Measurements from ENCODE around the gene REC8. TPM values are rescaled to one million over a fixed set of nuclear protein-coding genes. Genes with fewer than 3 reads are reported as not detected.

The REC8 gene
- total and polyA plus RNA-seq, 2 of the 13 experiments (the other 11 are each of a cell fraction or from before 2014, with no cell fraction given), result 3.4 to 14.7 TPM

DNA sequence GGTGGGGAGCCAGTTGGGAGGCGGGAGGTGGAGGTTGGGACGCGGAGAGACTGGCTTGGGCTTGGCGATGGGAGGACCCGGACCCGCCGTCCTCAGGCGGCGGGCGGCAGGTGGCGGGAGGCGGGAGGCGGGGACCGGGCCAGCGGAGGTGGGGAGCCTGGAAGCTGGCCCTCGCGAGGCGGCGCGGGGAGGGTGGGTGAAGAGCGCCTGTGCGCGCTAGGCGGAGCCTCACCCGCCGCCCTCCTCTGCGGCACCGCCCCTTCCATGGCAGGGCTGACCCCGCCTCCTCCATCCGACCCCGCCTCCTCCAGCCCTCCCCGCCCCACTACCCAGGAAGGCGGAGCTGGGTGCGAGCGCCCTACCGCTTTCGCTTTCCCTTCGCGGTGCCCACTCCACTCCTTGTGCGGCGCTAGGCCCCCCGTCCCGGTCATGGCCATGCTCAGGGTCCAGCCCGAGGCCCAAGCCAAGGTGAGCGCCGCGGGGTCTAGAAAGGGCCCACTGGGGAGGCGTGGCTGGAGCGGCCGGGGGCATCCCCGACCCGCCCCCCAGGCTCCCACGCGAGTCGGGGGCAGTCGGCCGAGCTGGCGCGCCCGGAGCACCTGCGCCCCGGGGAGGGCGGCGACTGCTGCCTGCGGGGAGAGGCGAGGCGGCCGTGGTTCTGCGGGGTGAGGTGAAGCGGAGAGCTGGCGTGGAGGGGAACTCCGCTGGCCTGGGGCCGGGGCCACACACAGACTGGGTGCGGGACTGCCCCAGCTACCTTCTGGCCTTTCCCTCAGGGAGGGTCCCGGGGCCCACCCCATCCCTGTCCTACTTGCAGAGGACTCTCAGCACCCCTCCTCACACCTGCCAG is 35.8 kb upstream of the REC8 start, which contains the start of gene PSME1 (continued):
- TF ChIP-seq, protein P1, sequence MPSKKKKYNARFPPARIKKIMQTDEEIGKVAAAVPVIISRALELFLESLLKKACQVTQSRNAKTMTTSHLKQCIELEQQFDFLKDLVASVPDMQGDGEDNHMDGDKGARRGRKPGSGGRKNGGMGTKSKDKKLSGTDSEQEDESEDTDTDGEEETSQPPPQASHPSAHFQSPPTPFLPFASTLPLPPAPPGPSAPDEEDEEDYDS (CRISPR knock-in tag; IDR thresholded peaks at IDR 0.05), result peak; percentile 93
- TF ChIP-seq CENPX (CRISPR knock-in tag; IDR thresholded peaks at IDR 0.05) (no peak), IRX3 (CRISPR knock-in tag; IDR thresholded peaks at IDR 0.05; ENCODE audit: borderline replicate concordance, low read depth) (peak; percentile 89; the same call in 1 of the 2 replicates), SIN3A (IDR thresholded peaks at IDR 0.05; ENCODE audit: borderline replicate concordance, low read depth, low read length) (peak; percentile 73; the same call in 1 of the 2 replicates), TEAD2 (CRISPR knock-in tag; IDR thresholded peaks at IDR 0.05) (peak; percentile 62; the same call in 1 of the 2 replicates), ZNF660 (CRISPR knock-in tag; IDR thresholded peaks at IDR 0.05; ENCODE audit: borderline replicate concordance, low read depth) (no peak; the same call in 1 of the 2 replicates), ZNF350 (CRISPR knock-in tag; IDR thresholded peaks at IDR 0.05; ENCODE audit: borderline replicate concordance, low read depth) (peak; percentile 64), ZNF468 (CRISPR knock-in tag; IDR thresholded peaks at IDR 0.05) (no peak), ZBTB7B (CRISPR knock-in tag; IDR thresholded peaks at IDR 0.05) (peak; percentile 84), SCMH1 (CRISPR knock-in tag; IDR thresholded peaks at IDR 0.05; ENCODE audit: borderline replicate concordance) (no peak), AKAP8 (CRISPR knock-in tag; IDR thresholded peaks at IDR 0.05) (peak; percentile 5; the same call in 1 of the 2 replicates), ZNF317 (CRISPR knock-in tag; IDR thresholded peaks at IDR 0.05) (peak; percentile 73), BHLHE40 (IDR thresholded peaks at IDR 0.05; ENCODE audit: low read length) (no peak), KDM3A (CRISPR knock-in tag; IDR thresholded peaks at IDR 0.05; ENCODE audit: low read depth) (peak; percentile 58; the same call in 1 of the 2 replicates), ISX (CRISPR knock-in tag; conservative IDR thresholded peaks at IDR 0.05) (0 out of 2 replicates have a peak, but pooled peaks have one; percentile 94), ZBTB42 (CRISPR knock-in tag; IDR thresholded peaks at IDR 0.05) (no peak), ZNF556 (CRISPR knock-in tag; IDR thresholded peaks at IDR 0.05; ENCODE audit: borderline replicate concordance) (no peak; the same call in 1 of the 2 replicates)
- TF ChIP-seq, protein P2, sequence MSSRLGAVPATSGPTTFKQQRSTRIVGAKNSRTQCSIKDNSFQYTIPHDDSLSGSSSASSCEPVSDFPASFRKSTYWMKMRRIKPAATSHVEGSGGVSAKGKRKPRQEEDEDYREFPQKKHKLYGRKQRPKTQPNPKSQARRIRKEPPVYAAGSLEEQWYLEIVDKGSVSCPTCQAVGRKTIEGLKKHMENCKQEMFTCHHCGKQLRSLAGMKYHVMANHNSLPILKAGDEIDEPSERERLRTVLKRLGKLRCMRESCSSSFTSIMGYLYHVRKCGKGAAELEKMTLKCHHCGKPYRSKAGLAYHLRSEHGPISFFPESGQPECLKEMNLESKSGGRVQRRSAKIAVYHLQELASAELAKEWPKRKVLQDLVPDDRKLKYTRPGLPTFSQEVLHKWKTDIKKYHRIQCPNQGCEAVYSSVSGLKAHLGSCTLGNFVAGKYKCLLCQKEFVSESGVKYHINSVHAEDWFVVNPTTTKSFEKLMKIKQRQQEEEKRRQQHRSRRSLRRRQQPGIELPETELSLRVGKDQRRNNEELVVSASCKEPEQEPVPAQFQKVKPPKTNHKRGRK (CRISPR knock-in tag; IDR thresholded peaks at IDR 0.05), result peak; percentile 28; the same call in 1 of the 2 replicates
- TF ChIP-seq, protein P3, sequence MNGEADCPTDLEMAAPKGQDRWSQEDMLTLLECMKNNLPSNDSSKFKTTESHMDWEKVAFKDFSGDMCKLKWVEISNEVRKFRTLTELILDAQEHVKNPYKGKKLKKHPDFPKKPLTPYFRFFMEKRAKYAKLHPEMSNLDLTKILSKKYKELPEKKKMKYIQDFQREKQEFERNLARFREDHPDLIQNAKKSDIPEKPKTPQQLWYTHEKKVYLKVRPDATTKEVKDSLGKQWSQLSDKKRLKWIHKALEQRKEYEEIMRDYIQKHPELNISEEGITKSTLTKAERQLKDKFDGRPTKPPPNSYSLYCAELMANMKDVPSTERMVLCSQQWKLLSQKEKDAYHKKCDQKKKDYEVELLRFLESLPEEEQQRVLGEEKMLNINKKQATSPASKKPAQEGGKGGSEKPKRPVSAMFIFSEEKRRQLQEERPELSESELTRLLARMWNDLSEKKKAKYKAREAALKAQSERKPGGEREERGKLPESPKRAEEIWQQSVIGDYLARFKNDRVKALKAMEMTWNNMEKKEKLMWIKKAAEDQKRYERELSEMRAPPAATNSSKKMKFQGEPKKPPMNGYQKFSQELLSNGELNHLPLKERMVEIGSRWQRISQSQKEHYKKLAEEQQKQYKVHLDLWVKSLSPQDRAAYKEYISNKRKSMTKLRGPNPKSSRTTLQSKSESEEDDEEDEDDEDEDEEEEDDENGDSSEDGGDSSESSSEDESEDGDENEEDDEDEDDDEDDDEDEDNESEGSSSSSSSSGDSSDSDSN (CRISPR knock-in tag; IDR thresholded peaks at IDR 0.05), result peak; percentile 100
- TF ChIP-seq, protein P4, sequence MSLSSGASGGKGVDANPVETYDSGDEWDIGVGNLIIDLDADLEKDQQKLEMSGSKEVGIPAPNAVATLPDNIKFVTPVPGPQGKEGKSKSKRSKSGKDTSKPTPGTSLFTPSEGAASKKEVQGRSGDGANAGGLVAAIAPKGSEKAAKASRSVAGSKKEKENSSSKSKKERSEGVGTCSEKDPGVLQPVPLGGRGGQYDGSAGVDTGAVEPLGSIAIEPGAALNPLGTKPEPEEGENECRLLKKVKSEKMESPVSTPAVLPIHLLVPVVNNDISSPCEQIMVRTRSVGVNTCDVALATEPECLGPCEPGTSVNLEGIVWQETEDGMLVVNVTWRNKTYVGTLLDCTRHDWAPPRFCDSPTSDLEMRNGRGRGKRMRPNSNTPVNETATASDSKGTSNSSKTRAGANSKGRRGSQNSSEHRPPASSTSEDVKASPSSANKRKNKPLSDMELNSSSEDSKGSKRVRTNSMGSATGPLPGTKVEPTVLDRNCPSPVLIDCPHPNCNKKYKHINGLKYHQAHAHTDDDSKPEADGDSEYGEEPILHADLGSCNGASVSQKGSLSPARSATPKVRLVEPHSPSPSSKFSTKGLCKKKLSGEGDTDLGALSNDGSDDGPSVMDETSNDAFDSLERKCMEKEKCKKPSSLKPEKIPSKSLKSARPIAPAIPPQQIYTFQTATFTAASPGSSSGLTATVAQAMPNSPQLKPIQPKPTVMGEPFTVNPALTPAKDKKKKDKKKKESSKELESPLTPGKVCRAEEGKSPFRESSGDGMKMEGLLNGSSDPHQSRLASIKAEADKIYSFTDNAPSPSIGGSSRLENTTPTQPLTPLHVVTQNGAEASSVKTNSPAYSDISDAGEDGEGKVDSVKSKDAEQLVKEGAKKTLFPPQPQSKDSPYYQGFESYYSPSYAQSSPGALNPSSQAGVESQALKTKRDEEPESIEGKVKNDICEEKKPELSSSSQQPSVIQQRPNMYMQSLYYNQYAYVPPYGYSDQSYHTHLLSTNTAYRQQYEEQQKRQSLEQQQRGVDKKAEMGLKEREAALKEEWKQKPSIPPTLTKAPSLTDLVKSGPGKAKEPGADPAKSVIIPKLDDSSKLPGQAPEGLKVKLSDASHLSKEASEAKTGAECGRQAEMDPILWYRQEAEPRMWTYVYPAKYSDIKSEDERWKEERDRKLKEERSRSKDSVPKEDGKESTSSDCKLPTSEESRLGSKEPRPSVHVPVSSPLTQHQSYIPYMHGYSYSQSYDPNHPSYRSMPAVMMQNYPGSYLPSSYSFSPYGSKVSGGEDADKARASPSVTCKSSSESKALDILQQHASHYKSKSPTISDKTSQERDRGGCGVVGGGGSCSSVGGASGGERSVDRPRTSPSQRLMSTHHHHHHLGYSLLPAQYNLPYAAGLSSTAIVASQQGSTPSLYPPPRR (CRISPR knock-in tag; IDR thresholded peaks at IDR 0.05; ENCODE audit: borderline replicate concordance), result peak; percentile 67; the same call in 1 of the 2 replicates

Data from HepG2 (cell line).